Osteocyte (in vitro differentiated cells): ENCODE results near the gene NSD1. TPM values are rescaled to one million over a fixed set of nuclear protein-coding genes. Genes with fewer than 3 reads are reported as not detected.

Experiments used
- DNase-seq: peaks from one replicate; pipeline ENCODE4 v3.0.0; 2021; ENCODE audit warnings: mixed read lengths; ENCODE audit not compliant: unreplicated experiment; ENCODE audit errors: extremely low spot score
- H3K27ac Mint-ChIP-seq: one replicate; pipeline ENCODE4 v1.8.0; 2021; ENCODE audit warnings: mild to moderate bottlenecking, mixed read lengths; ENCODE audit not compliant: unreplicated experiment
- H3K27me3 Mint-ChIP-seq: one replicate; pipeline ENCODE4 v1.8.0; 2021; ENCODE audit warnings: mixed read lengths; ENCODE audit not compliant: unreplicated experiment
- H3K36me3 Mint-ChIP-seq: one replicate; pipeline ENCODE4 v1.8.0; 2021; ENCODE audit warnings: mixed read lengths; ENCODE audit not compliant: unreplicated experiment
- H3K4me1 Mint-ChIP-seq: one replicate; pipeline ENCODE4 v1.8.0; 2021; ENCODE audit warnings: mixed read lengths; ENCODE audit not compliant: unreplicated experiment
- H3K4me3 Mint-ChIP-seq: one replicate; pipeline ENCODE4 v1.8.0; 2021; ENCODE audit warnings: mild to moderate bottlenecking, moderate library complexity, mixed read lengths; ENCODE audit not compliant: unreplicated experiment
- H3K9me3 Mint-ChIP-seq: one replicate; pipeline ENCODE4 v1.8.0; 2021; ENCODE audit warnings: mixed read lengths; ENCODE audit not compliant: unreplicated experiment
- CTCF ChIP-seq: fragments of 200-600 bp; sonication (generic); IDR thresholded peaks from 2 replicates; pipeline ENCODE4 v1.5.0; 2021; ENCODE audit warnings: antibody characterized with exemption, mild to moderate bottlenecking, moderate library complexity
- total RNA-seq: library from RNA; stranded (reverse); gene quantifications from 2 replicates; pipeline ENCODE4 v1.2.1, GENCODE V29; 2021

NSD1 gene
- total RNA-seq, 1 donor from 2014 or later: 74.7 TPM

- H3K4me1 Mint-ChIP-seq: peaks cover 18% of the 10 kb centered on the region
- no peaks in the 10 kb centered on the region for H3K27me3 Mint-ChIP-seq
- H3K4me3 Mint-ChIP-seq: no peak overlapping the region
- peak overlapping the region; percentile 83 for H3K27ac Mint-ChIP-seq
- no peak for DNase-seq
- peaks cover 28% of the 10 kb centered on the region for H3K36me3 Mint-ChIP-seq
- H3K9me3 Mint-ChIP-seq: no peaks in the 10 kb centered on the region
- TF ChIP-seq CTCF: no peak
Measured at GRCh38 chr5:177328545-177329231, 195.1 kb downstream of the NSD1 start.

DNA sequence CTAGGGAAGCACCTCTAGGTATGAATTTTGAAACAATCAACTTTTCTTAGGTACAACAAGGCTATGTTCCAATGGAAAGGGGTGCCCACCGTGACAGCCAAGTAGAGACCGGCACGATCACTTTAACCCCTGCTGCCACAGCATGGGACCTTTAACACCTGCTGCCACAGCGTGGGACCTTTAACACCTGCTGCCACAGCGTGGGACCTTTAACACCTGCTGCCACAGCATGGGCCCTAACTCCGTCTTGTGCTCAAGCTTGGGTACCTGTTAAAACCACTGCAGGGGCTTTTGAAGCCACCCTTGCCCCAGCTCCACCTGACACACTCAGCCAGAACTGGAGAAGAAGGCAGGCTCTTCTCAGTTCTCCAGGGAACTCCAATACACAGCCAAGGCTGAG, 196.3 kb downstream of the NSD1 start:
- no peaks in the 10 kb centered on the region for H3K9me3 Mint-ChIP-seq
- no peak for TF ChIP-seq CTCF
- no peak overlapping the region for H3K27ac Mint-ChIP-seq

GRCh38 chr5:177330991-177331842, 197.6 kb downstream of the NSD1 start:
- no peak for DNase-seq
- H3K27me3 Mint-ChIP-seq: no peaks in the 10 kb centered on the region
- H3K4me1 Mint-ChIP-seq: peaks cover 13% of the 10 kb centered on the region
- H3K27ac Mint-ChIP-seq: no peak overlapping the region
- H3K36me3 Mint-ChIP-seq: peaks cover 39% of the 10 kb centered on the region
- H3K9me3 Mint-ChIP-seq: no peaks in the 10 kb centered on the region
- no peak for TF ChIP-seq CTCF
- H3K4me3 Mint-ChIP-seq: no peak overlapping the region

More for the DNA sequence above, 196.3 kb downstream of the NSD1 start:
- Mint-ChIP-seq H3K27me3 (no peaks in the 10 kb centered on the region), H3K36me3 (peaks cover 32% of the 10 kb centered on the region), H3K4me3 (no peak overlapping the region), H3K4me1 (peaks cover 18% of the 10 kb centered on the region)
- DNase-seq: no peak

- H3K27ac Mint-ChIP-seq: no peak overlapping the region
Measured at GRCh38 chr5:177332031-177332895, 198.7 kb downstream of the NSD1 start.

More at GRCh38 chr5:177332031-177332895, 198.7 kb downstream of the NSD1 start:
- H3K4me3 Mint-ChIP-seq: no peak overlapping the region
- no peak for DNase-seq
- H3K4me1 Mint-ChIP-seq: peaks cover 12% of the 10 kb centered on the region
- H3K27me3 Mint-ChIP-seq: no peaks in the 10 kb centered on the region
- H3K9me3 Mint-ChIP-seq: no peaks in the 10 kb centered on the region
- TF ChIP-seq CTCF: no peak
- H3K36me3 Mint-ChIP-seq: peaks cover 44% of the 10 kb centered on the region
